Measurements from ENCODE around the gene KRTAP4-7.
"Not testable (repeated sequence)": the region's sequence is repeated elsewhere in the genome, so short reads cannot be mapped to it uniquely, and the experiment has no call there.

The KRTAP4-7 gene

GRCh38 chr17:41108728-41109386, 24.9 kb downstream of the KRTAP4-7 start:
- in situ Hi-C loops (cut with MboI; ENCODE audit: low sequenced_read_pairs), result not testable (repeated sequence)

- in situ Hi-C loops (cut with MboI; ENCODE audit: low sequenced_read_pairs), result no loop called here
Observed at GRCh38 chr17:41111151-41111885, 27.4 kb downstream of the KRTAP4-7 start.

DNA sequence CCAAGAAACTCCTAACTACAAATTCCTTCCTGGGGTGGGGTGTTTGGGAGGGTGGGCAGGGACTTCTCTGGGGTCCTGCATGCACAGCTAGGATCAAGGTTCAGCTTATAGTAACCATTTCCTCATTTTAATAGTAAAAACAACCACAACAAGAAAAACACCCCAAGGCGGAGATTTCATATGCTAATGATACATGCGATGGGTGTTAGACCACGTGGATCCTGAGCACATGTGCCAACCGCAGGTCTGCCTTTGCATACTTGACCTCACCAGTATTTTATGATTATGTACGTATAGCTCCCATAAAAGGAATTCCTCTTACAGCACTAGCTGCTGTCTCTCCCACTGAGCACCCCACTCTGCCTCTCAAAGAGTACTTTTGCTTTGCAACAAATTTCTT, 32.3 kb downstream of the KRTAP4-7 start:
- in situ Hi-C loops (cut with MboI; ENCODE audit: low sequenced_read_pairs), result no loop called here

DNA sequence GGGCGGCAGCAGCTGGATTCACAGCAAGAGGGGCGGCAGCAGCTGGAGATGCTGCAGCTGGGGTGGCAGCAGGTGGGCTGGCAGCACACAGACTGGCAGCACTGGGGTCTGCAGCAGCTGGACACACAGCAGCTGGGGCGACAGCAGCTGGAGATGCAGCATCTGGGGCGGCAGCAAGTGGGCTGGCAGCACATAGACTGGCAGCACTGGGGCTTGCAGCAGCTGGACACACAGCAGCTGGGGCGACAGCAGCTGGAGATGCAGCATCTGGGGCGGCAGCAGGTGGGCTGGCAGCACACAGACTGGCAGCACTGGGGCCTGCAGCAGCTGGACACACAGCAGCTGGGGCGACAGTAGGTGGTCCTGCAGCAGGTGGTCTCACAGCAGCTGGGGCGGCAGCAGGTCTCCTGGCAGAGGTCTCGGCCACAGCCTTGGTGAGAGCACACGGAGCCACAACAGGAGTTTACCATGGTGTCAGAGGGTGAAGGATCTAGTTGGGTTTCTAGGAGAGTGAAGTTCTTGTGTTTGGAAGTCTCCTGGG, 34.0 kb downstream of the KRTAP4-7 start, which contains the start of gene KRTAP4-11:
KRTAP4-11 (minus strand) TSS at position 528 of the 541 bp plus-strand sequence; CDS start at position 470, 58 bp downstream.
- in situ Hi-C loops (cut with MboI; ENCODE audit: low sequenced_read_pairs), result not testable (repeated sequence)

GRCh38 chr17:41118721-41119120, 34.8 kb downstream of the KRTAP4-7 start:
- in situ Hi-C loops (cut with MboI; ENCODE audit: low sequenced_read_pairs), result no loop called here

GRCh38 chr17:41119696-41120690, 36.0 kb downstream of the KRTAP4-7 start:
- in situ Hi-C loops (cut with MboI; ENCODE audit: low sequenced_read_pairs), result not testable (repeated sequence)

DNA sequence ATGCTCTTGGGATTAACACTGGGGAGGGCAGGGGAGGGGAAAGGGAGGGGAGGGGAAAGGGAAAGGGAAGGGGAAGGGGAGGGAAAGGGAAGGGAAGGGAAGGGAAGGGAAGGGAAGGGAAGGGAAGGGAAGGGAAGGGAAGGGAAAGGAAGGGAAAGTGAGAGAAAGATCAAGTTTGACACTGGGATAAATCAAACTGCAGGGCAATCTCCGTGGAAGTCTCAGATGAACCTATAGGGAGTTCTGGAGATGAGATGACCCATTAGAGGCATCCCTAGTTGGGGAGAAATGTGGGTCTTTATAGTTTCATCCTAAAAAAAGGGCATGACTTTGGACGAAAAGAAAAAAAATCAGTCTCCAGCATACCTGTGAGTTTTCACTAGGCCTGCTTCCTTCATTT, 37.8 kb downstream of the KRTAP4-7 start:
- in situ Hi-C loops (cut with MboI; ENCODE audit: low sequenced_read_pairs), result no loop called here

GRCh38 chr17:41123292-41123990, 39.5 kb downstream of the KRTAP4-7 start:
- in situ Hi-C loops (cut with MboI; ENCODE audit: low sequenced_read_pairs), result not testable (repeated sequence)

DNA sequence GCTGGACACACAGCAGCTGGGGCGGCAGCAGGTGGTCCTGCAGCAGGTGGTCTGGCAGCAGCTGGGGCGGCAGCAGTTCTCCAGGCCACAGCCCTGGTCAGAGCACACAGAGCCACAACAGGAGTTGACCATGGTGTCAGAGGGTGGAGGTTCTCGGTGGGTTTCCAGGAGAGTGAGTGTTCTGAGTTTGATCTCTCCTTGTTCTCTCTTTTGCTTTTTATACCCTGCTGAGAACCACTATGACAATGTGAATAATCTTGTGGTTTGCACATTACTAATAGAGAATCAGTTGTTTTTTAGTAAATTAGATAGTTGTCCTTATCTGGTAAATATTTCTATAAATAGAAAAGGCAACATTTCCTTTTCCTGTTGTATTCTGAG, 40.0 kb downstream of the KRTAP4-7 start, which contains the start of gene KRTAP4-12:
KRTAP4-12 (minus strand) TSS at position 192 of the 381 bp plus-strand sequence; CDS start at position 132, 60 bp downstream.
- in situ Hi-C loops (cut with MboI; ENCODE audit: low sequenced_read_pairs), result not testable (repeated sequence)

DNA sequence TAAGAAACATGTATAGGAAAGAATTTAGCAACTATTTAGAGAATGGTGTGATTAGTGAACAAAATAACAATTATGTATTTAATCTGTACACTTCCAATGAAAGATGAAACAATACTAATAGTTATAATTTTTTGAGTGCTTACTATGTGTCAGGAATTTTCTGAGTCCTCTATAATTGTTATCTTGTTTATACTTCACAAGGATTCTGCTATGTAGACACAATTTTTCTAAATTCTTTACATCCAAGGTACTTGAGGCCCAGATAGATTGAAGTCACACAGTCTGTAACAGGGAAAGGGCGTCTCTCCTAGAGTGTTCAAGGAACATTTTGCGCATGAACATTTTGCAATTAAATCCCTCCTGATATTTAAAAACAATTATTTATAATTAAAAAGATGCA, 41.1 kb downstream of the KRTAP4-7 start:
- in situ Hi-C loops (cut with MboI; ENCODE audit: low sequenced_read_pairs), result no loop called here

DNA sequence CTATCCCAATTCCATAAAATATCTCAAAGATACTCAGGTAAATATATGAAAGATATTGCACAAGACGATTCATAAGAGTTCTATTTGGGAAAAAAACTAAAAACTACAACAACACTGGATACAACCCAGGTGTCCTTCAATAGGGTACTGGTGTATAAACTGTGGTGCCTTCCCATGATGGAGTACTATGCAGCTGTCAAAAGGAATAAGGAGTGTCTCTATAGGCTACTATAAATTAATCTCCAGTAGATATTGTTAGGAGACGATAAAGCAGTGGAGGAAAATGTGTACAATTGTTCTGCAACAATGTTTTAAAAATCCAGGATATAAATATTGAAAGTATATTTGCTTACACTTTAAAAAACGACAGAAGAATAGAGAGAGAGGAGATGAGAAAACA, 42.5 kb downstream of the KRTAP4-7 start:
- in situ Hi-C loops (cut with MboI; ENCODE audit: low sequenced_read_pairs), result no loop called here

- in situ Hi-C loops (cut with MboI; ENCODE audit: low sequenced_read_pairs), result no loop called here
Observed at GRCh38 chr17:41127371-41127770, 43.4 kb downstream of the KRTAP4-7 start.

GRCh38 chr17:41131979-41132378, 48.0 kb downstream of the KRTAP4-7 start:
- in situ Hi-C loops (cut with MboI; ENCODE audit: low sequenced_read_pairs), result no loop called here

DNA sequence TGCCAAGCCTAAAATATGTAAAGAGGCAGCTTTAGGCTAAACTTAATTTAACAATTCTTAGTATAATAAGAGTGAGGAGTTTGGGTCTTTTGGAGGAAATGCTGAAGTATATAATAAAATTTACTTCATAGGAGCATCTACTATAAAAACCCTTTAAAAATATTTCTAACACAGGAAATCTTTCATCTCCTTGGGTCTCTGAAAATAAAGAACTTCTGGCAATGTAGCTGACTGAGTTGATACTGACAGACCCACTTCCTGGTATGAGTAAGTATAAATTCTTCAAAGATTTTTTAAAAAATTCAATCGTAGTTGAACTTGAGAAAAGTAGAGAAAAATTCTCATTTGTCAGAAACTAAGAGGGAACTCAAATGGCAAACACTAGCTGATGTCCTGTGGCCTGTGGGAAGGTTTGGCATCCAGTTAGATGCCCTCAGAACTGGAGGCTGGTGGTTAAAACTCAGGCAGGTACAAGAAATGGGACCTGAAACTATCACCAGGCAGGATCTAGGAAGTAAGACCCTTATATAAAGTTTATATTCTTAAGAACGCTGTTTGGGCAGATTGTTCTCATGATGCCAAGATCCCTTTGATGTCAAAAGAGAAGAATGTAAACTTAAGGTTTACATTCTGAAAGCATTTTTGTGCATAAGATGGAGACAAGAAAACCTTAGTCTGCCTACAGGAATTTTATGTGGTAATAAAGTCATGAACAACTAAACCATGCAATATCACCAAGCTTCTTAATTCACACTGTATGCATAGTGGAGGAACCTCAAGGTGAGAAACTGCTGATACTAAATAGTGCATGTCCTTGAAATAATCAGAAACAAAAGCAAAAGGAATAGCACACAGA, 50.2 kb downstream of the KRTAP4-7 start:
- in situ Hi-C loops (cut with MboI; ENCODE audit: low sequenced_read_pairs), result no loop called here
